Raji (cell line): ENCODE measurements around the gene UNC13B.

ENCODE experiments used
- POLR2A ChIP-seq: IDR thresholded peaks from 2 replicates; pipeline ENCODE4 v1.6.1; 2011; ENCODE audit warnings: low read depth, low read length, control low read depth; ENCODE audit not compliant: insufficient read depth

UNC13B gene

GRCh38 chr9:35161713-35162604 lies at the start of gene UNC13B:
Gene UNC13B, plus strand, starts transcription at chr9:35162009. Its CDS starts 275 bp downstream, at chr9:35162284.
- TF ChIP-seq POLR2A: no peak

- TF ChIP-seq POLR2A: no peak
Measured at GRCh38 chr9:35112257-35113020, 49.4 kb upstream of the UNC13B start.

GRCh38 chr9:35114113-35114839 lies 47.5 kb upstream of the UNC13B start:
- TF ChIP-seq POLR2A: 0 out of 2 replicates have a peak, but pooled peaks have one; percentile 28

GRCh38 chr9:35114840-35115628 lies 46.8 kb upstream of the UNC13B start:
- TF ChIP-seq POLR2A: no peak

- peak; percentile 58 for TF ChIP-seq POLR2A
Measured at GRCh38 chr9:35115680-35116538, 45.9 kb upstream of the UNC13B start, which contains the start of gene ATOSB. Gene ATOSB, minus strand, starts transcription at chr9:35115862. Its CDS starts 7,588 bp downstream, at chr9:35108274.

- TF ChIP-seq POLR2A: no peak
Measured at GRCh38 chr9:35116539-35116897, 45.3 kb upstream of the UNC13B start.

GRCh38 chr9:35116898-35117551 lies 44.8 kb upstream of the UNC13B start:
- no peak for TF ChIP-seq POLR2A

GRCh38 chr9:35134920-35135319 lies 26.9 kb upstream of the UNC13B start:
- TF ChIP-seq POLR2A: no peak

GRCh38 chr9:35135988-35136387 lies 25.8 kb upstream of the UNC13B start:
- no peak for TF ChIP-seq POLR2A

GRCh38 chr9:35136866-35137265 lies 24.9 kb upstream of the UNC13B start:
- TF ChIP-seq POLR2A: no peak

GRCh38 chr9:35140093-35140492 lies 21.7 kb upstream of the UNC13B start:
- TF ChIP-seq POLR2A: no peak

GRCh38 chr9:35142037-35142436 lies 19.8 kb upstream of the UNC13B start:
- TF ChIP-seq POLR2A: no peak

GRCh38 chr9:35152926-35153325 lies 8.9 kb upstream of the UNC13B start:
- no peak for TF ChIP-seq POLR2A
